GM13976 (cell line): ENCODE measurements around the gene SMIM10L2A.

Source experiments
- DNase-seq: peaks from one replicate; pipeline ENCODE4 v3.0.0; 2012; ENCODE audit warnings: low spot score
- CTCF ChIP-seq: IDR thresholded peaks from 2 replicates; pipeline ENCODE4 v1.5.1; 2012; ENCODE audit warnings: borderline replicate concordance, mild to moderate bottlenecking; ENCODE audit not compliant: insufficient read depth; ENCODE audit errors: extremely low read depth, missing control alignments, control extremely low read depth
- in situ Hi-C: fragments of 300-500 bp; cut with MboI; formaldehyde crosslinking; loops from one replicate; pipeline ENCODE4 v1.12.0; 2022; ENCODE audit warnings: low sequenced_read_pairs, mixed read lengths, inconsistent platforms; ENCODE audit not compliant: unreplicated experiment

The SMIM10L2A gene

DNA sequence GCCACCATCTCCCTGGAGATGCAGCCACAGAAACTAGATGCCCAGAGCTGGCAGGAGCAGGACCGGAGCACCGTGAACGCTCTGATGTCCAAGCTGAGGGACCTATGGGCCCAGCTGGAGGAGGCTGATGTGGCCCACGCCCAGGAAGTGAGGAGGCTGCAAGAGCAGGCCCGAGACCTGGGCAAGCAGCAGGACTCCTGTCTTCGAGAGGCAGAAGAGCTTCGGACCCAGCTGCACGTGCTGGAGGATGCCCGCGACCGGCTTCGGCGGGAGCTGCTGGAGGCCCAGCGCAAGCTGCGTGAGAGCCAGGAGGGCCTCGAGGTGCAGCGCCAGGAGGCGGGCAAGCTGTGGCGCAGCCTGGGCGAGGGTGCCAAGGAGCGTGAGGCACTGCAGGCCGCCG is 14.2 kb downstream of the SMIM10L2A start:
- TF ChIP-seq CTCF, result no peak
- in situ Hi-C loops, result no loop called here
- no peak for DNase-seq

DNA sequence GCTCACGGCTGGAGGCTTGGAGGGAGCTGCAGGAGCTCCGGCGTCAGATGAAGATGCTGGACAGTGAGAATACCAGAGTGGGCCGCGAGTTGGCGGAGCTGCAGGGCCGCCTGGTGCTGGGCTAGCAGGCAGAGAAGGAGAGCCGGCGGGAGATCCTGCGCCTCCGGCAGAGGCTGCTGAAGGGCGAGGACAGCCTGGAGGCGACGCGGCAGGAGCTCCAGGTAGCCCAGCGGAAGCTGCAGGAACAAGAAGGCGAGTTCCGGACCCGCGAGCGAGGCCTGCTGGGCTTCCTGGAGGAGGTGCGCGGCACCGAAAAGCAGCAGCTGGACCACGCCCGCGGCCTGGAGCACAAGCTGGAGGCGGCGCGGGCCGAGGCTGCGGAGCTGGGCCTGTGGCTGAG is 14.7 kb downstream of the SMIM10L2A start:
- no peak for TF ChIP-seq CTCF
- DNase-seq, result no peak
- in situ Hi-C loops, result no loop called here

GRCh38 chrX:135436966-135437866 is 15.5 kb downstream of the SMIM10L2A start:
- in situ Hi-C loops, result no loop called here
- DNase-seq, result no peak
- no peak for TF ChIP-seq CTCF

DNA sequence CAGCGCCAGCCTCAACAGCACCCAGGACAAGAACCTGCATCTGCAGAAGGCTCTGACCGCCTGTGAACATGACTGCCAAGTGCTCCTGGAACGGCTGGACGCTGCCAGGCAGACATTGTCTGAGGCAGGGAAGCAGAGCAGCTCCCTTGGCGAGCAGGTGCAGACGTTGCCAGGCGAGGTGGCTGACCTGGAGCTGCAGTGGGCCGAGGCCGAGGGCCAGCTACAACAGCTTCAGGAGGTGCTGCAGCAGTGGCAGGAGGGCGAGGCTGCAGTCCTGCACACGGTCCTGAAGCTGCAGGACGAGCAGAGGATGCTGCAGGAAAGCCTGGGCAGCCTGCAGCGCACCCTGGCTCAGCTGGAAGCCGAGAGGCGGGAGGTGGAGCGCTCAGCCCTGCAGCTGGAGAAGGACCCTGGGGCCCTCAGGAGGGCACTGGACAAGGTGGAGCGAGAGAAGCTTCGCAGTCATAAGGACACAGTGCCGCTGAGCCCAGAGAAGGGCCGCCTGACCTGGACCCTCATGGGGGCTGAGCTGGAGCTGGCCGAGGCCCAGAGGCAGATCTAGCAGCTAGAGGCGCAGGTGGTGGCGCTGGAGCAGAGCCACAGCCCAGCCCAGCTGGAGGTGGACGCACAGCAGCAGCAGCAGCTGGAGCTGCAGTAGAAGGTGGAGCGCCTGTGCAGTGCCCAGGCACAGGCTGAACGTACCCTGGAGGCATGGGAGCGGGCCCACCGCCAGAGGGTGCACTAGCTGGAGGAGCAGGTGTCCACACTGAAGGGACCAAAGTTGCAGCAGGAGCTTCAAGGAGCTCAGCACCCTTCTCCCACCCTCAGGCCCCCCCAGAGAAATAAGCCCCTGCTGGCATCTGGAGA is 16.4 kb downstream of the SMIM10L2A start:
- in situ Hi-C loops, result no loop called here
- no peak for DNase-seq
- TF ChIP-seq CTCF, result no peak

DNA sequence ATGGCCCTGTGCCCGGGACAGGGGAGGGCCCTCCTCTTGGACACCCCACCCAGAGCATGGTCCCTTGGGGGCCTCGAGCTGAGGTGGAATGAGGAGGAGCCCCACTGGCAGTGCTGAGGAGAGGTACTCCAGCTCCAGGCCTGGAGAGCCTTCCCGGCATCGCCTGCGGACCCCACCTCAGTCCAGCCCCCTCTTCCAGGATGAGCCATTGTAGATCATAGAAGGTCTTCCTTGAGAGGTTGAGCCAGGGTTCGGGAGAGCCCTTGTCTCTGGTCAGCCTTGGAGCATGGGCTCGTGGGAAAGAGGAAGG is 16.9 kb downstream of the SMIM10L2A start:
- no peak for TF ChIP-seq CTCF
- DNase-seq, result no peak

DNA sequence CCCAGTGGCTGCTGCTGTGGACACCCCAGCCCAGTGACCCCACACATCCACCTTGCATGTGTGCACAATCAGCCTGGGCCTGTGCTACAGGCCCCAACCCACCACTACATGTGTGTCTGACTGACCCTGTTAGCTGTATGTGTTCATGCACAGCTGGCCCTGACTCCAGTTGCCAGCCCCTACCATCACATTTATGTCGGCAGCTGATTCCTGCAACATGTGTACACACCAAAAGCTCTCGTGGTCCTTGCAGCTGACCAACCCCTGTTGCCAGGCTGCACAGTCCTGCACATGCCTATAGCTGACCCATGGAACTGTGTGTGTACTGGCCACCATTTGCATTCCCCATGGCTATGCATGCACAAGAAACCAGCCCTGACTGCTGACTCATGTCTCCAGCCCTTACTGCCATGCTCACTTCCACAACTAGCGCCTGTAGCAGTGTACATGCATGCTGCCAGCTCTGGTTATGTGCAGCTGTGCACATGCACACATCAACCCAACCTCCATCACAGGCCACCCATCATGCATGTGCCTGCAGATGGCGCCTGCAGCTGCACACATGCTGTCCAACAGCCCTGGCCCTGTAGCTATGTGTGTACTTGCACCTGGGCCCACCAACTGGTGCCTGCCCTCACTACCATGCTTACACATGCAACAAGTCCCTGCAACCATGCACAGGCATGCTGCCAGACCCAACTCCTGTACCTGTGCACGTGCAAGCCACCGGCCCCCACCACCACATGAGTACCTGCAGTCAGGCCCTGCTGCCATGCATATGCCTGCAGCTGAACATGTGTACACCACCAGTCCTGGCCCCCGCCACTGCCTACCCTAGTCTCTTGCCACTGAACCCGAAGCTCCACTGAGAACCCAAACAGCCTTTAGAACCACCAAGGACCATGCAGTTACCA is 28.1 kb downstream of the SMIM10L2A start:
- no peak for DNase-seq
- no peak for TF ChIP-seq CTCF
- in situ Hi-C loops, result loop anchor here (25.0 kb wide), 1 partner anchor 263 kb away; no protein-coding TSS in a partner anchor

More for the DNA sequence above, 16.9 kb downstream of the SMIM10L2A start:
- in situ Hi-C loops, result no loop called here
